ENCODE measurements around the gene GPR158.

The GPR158 gene

DNA sequence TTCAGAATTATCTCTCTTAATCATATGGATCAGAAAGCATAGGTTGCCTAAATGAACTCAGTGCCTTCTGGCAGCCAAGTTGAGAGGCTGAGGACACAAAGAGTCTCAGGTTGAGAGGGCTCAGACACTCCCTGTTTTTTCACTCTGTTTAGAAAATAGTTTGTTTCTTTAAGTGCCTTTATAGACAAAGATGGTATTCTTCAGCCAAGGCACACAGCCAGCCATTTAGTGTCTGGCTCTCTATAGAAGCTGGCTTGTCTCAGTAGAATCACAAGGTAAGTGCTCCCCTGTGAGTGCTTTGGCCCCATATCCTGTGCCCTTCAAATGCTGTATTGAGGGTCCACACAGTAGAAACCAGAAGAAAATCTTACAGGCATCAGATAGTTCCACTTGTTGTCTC lies 3.6 kb downstream of the GPR158 start:
- no peak overlapping the region for H2AK5ac ChIP-seq (ENCODE audit: low read depth, low read length)
- H3K27ac ChIP-seq (replicated peaks; ENCODE audit: low read length), result no peak overlapping the region
- H3K9me3 ChIP-seq (replicated peaks in 1 of 2; ENCODE audit: control insufficient read depth in 2 of 2, insufficient read depth in 1 of 2, low read depth in 1 of 2, low read length in 2 of 2), result no peaks in the 10 kb centered on the region
- no peak overlapping the region for H2BK15ac ChIP-seq (ENCODE audit: low read length)
- no peak overlapping the region for H2AFZ ChIP-seq (ENCODE audit: low read length)
- peaks cover 13 to 17% of the 10 kb centered on the region in 2 donors for H3K4me1 ChIP-seq (ENCODE audit: control insufficient read depth in 2 of 2, insufficient read depth in 1 of 2, low read depth in 1 of 2, low read length in 2 of 2)
- no peak overlapping the region for H3K18ac ChIP-seq (ENCODE audit: low read length)
- H2BK120ac ChIP-seq (ENCODE audit: low read depth, low read length), result no peak overlapping the region
- H3K4me2 ChIP-seq (ENCODE audit: insufficient read depth, low read length, poor library complexity, severe bottlenecking), result no peak overlapping the region
- no peak overlapping the region for H4K91ac ChIP-seq (ENCODE audit: low read depth, low read length, poor library complexity)
- H3K79me1 ChIP-seq (ENCODE audit: low read depth, low read length), result peaks cover 1% of the 10 kb centered on the region
- no peak overlapping the region for H2BK5ac ChIP-seq (ENCODE audit: low read length)
- no peak overlapping the region for H3K4me3 ChIP-seq (ENCODE audit: low read length in 2 of 2)
- H3K9ac ChIP-seq (ENCODE audit: low read depth, low read length, poor library complexity), result no peak overlapping the region
- peaks cover 13 to 30% (median 27%) of the 10 kb centered on the region in 3 experiments for H3K27me3 ChIP-seq (ENCODE audit: control insufficient read depth in 3 of 3, insufficient read depth in 3 of 3, low read depth in 1 of 3, low read length in 3 of 3)
- no peak overlapping the region for H3K4ac ChIP-seq (ENCODE audit: low read length)
- no peak overlapping the region for H2BK12ac ChIP-seq (ENCODE audit: low read length)
- H3K36me3 ChIP-seq (replicated peaks in 1 of 2; ENCODE audit: control insufficient read depth in 2 of 2, insufficient read depth in 2 of 2, low read length in 2 of 2), result no peaks in the 10 kb centered on the region
- H4K8ac ChIP-seq (ENCODE audit: low read depth, low read length), result no peak overlapping the region
- no peak overlapping the region for H3K23ac ChIP-seq (ENCODE audit: low read depth, low read length, poor library complexity)
- DNase-seq (ENCODE audit: low spot score), result no peak
- H3K14ac ChIP-seq (ENCODE audit: low read length), result no peak overlapping the region

DNA sequence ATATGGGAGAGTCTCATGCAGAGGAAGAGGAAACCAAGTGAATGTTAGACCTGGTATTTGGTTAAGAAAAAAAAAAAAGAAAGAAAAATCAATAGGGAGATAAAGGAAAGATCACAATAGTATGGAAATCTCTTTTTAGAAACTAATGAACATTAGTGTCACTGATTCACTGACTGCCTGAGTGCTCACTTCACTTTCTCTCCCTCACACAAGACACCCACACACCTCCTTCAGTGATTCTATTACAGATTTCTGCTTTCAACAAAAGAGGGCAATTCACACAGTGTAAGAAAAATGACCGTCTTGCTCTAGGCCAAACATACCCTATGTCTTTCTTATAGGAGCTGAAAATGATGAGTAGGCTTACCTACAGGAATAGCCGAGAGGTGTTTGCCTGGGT lies 6.0 kb downstream of the GPR158 start:
- no CpG with 5 or more reads among the region's 2 CpGs for WGBS, 2 donors (ENCODE audit: extremely low coverage in 2 of 2, insufficient read length in 2 of 2, insufficient replicate concordance in 1 of 2)
- Histone ChIP-seq H2BK5ac (ENCODE audit: low read length) (no peak overlapping the region), H2AFZ (ENCODE audit: low read length) (no peak overlapping the region), H2BK12ac (ENCODE audit: low read length) (no peak overlapping the region), H3K4me1 (ENCODE audit: control insufficient read depth in 2 of 2, insufficient read depth in 1 of 2, low read depth in 1 of 2, low read length in 2 of 2) (peaks cover 7% of the 10 kb centered on the region in 2 donors), H3K36me3 (replicated peaks in 1 of 2; ENCODE audit: control insufficient read depth in 2 of 2, insufficient read depth in 2 of 2, low read length in 2 of 2) (no peaks in the 10 kb centered on the region), H4K8ac (ENCODE audit: low read depth, low read length) (no peak overlapping the region), H2BK120ac (ENCODE audit: low read depth, low read length) (no peak overlapping the region), H2BK15ac (ENCODE audit: low read length) (no peak overlapping the region), H3K14ac (ENCODE audit: low read length) (no peak overlapping the region), H3K4ac (ENCODE audit: low read length) (no peak overlapping the region), H4K91ac (ENCODE audit: low read depth, low read length, poor library complexity) (no peak overlapping the region), H3K9me3 (replicated peaks in 1 of 2; ENCODE audit: control insufficient read depth in 2 of 2, insufficient read depth in 1 of 2, low read depth in 1 of 2, low read length in 2 of 2) (no peaks in the 10 kb centered on the region), H3K79me1 (ENCODE audit: low read depth, low read length) (peaks cover 1% of the 10 kb centered on the region), H3K4me3 (ENCODE audit: low read length in 2 of 2) (no peak overlapping the region), H3K18ac (ENCODE audit: low read length) (no peak overlapping the region), H2AK5ac (ENCODE audit: low read depth, low read length) (no peak overlapping the region), H3K23ac (ENCODE audit: low read depth, low read length, poor library complexity) (no peak overlapping the region), H3K27ac (replicated peaks; ENCODE audit: low read length) (no peak overlapping the region), H3K4me2 (ENCODE audit: insufficient read depth, low read length, poor library complexity, severe bottlenecking) (no peak overlapping the region), H3K27me3 (ENCODE audit: control insufficient read depth in 3 of 3, insufficient read depth in 3 of 3, low read depth in 1 of 3, low read length in 3 of 3) (peaks cover 11 to 18% (median 17%) of the 10 kb centered on the region in 3 experiments), H3K9ac (ENCODE audit: low read depth, low read length, poor library complexity) (no peak overlapping the region)
- no peak for DNase-seq (ENCODE audit: low spot score)

GRCh38 chr10:25182636-25183035 lies 7.8 kb downstream of the GPR158 start:
- Histone ChIP-seq H2BK120ac (ENCODE audit: low read depth, low read length) (no peak overlapping the region), H3K4ac (ENCODE audit: low read length) (no peak overlapping the region), H4K8ac (ENCODE audit: low read depth, low read length) (no peak overlapping the region), H3K23ac (ENCODE audit: low read depth, low read length, poor library complexity) (no peak overlapping the region), H3K18ac (ENCODE audit: low read length) (no peak overlapping the region), H2AK5ac (ENCODE audit: low read depth, low read length) (no peak overlapping the region), H3K4me1 (ENCODE audit: control insufficient read depth in 2 of 2, insufficient read depth in 1 of 2, low read depth in 1 of 2, low read length in 2 of 2) (no peaks in the 10 kb centered on the region), H2BK12ac (ENCODE audit: low read length) (no peak overlapping the region), H3K27ac (replicated peaks; ENCODE audit: low read length) (no peak overlapping the region), H3K4me3 (ENCODE audit: low read length in 2 of 2) (no peak overlapping the region), H3K9ac (ENCODE audit: low read depth, low read length, poor library complexity) (no peak overlapping the region), H3K79me1 (ENCODE audit: low read depth, low read length) (no peaks in the 10 kb centered on the region), H3K4me2 (ENCODE audit: insufficient read depth, low read length, poor library complexity, severe bottlenecking) (no peak overlapping the region), H2BK15ac (ENCODE audit: low read length) (no peak overlapping the region), H3K14ac (ENCODE audit: low read length) (no peak overlapping the region), H2BK5ac (ENCODE audit: low read length) (no peak overlapping the region), H3K9me3 (replicated peaks in 1 of 2; ENCODE audit: control insufficient read depth in 2 of 2, insufficient read depth in 1 of 2, low read depth in 1 of 2, low read length in 2 of 2) (no peaks in the 10 kb centered on the region), H3K27me3 (ENCODE audit: control insufficient read depth in 3 of 3, insufficient read depth in 3 of 3, low read depth in 1 of 3, low read length in 3 of 3) (no peaks in the 10 kb centered on the region), H3K36me3 (replicated peaks in 1 of 2; ENCODE audit: control insufficient read depth in 2 of 2, insufficient read depth in 2 of 2, low read length in 2 of 2) (no peaks in the 10 kb centered on the region), H2AFZ (ENCODE audit: low read length) (no peak overlapping the region), H4K91ac (ENCODE audit: low read depth, low read length, poor library complexity) (no peak overlapping the region)
- no CpG with 5 or more reads among the region's 3 CpGs for WGBS, 2 donors (ENCODE audit: extremely low coverage in 2 of 2, insufficient read length in 2 of 2, insufficient replicate concordance in 1 of 2)
- no peak for DNase-seq (ENCODE audit: low spot score)

DNA sequence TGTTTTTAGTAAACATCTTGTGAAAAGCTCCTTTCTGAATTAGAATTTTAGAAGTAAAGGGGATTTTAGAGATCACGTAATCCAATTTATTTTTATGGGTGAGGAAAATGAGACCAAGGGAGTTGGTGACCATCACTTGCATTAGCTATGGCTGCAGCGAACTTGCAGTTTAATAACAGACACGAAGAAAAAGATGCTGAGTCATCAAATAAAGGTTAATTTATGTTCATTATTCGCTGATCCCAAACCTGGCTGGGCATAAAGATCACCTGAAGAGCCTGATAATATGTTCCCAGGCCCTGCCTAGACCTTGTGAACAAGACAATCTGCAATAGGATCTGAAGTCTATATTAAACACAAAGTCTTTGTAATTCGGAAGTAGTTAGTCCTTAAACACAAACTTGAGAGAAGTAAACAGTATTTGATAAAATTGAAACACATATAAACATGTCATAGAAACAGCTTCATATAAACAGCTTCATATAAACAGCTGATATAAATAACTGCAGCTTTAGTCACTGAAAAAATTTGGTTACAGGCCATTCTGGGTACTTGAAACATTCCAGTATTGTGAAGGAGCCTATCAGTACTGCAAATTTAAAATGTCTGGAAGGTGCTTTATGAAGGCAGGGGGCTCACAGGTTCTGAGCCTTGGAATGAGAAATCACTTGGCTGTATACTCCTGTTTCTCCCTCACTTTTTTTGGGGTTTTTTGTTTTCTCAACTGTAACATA lies 16.5 kb downstream of the GPR158 start:
- H2BK15ac ChIP-seq (ENCODE audit: low read length), result no peak overlapping the region
- no peaks in the 10 kb centered on the region for H3K79me1 ChIP-seq (ENCODE audit: low read depth, low read length)
- H2AFZ ChIP-seq (ENCODE audit: low read length), result no peak overlapping the region
- H4K8ac ChIP-seq (ENCODE audit: low read depth, low read length), result no peak overlapping the region
- no peak overlapping the region for H2BK120ac ChIP-seq (ENCODE audit: low read depth, low read length)
- H3K23ac ChIP-seq (ENCODE audit: low read depth, low read length, poor library complexity), result no peak overlapping the region
- no peak overlapping the region for H3K27ac ChIP-seq (replicated peaks; ENCODE audit: low read length)
- H3K4me2 ChIP-seq (ENCODE audit: insufficient read depth, low read length, poor library complexity, severe bottlenecking), result no peak overlapping the region
- H3K9ac ChIP-seq (ENCODE audit: low read depth, low read length, poor library complexity), result no peak overlapping the region
- no peak overlapping the region for H2BK12ac ChIP-seq (ENCODE audit: low read length)
- no CpG with 5 or more reads among the region's 5 CpGs for WGBS, 2 donors (ENCODE audit: extremely low coverage in 2 of 2, insufficient read length in 2 of 2, insufficient replicate concordance in 1 of 2)
- H3K36me3 ChIP-seq (replicated peaks in 1 of 2; ENCODE audit: control insufficient read depth in 2 of 2, insufficient read depth in 2 of 2, low read length in 2 of 2), result no peaks in the 10 kb centered on the region
- H3K18ac ChIP-seq (ENCODE audit: low read length), result no peak overlapping the region
- no peaks in the 10 kb centered on the region for H3K9me3 ChIP-seq (replicated peaks in 1 of 2; ENCODE audit: control insufficient read depth in 2 of 2, insufficient read depth in 1 of 2, low read depth in 1 of 2, low read length in 2 of 2)
- no peak overlapping the region for H3K14ac ChIP-seq (ENCODE audit: low read length)
- no peak overlapping the region for H2BK5ac ChIP-seq (ENCODE audit: low read length)
- no peaks in the 10 kb centered on the region for H3K27me3 ChIP-seq (ENCODE audit: control insufficient read depth in 3 of 3, insufficient read depth in 3 of 3, low read depth in 1 of 3, low read length in 3 of 3)
- no peak for DNase-seq (ENCODE audit: low spot score)
- no peak overlapping the region for H2AK5ac ChIP-seq (ENCODE audit: low read depth, low read length)
- H3K4me3 ChIP-seq (ENCODE audit: low read length in 2 of 2), result no peak overlapping the region
- H3K4me1 ChIP-seq (ENCODE audit: control insufficient read depth in 2 of 2, insufficient read depth in 1 of 2, low read depth in 1 of 2, low read length in 2 of 2), result peaks cover 0 to 1% of the 10 kb centered on the region in 2 donors
- no peak overlapping the region for H4K91ac ChIP-seq (ENCODE audit: low read depth, low read length, poor library complexity)
- no peak overlapping the region for H3K4ac ChIP-seq (ENCODE audit: low read length)
